ENCODE data around the gene GARIN5A. TPM values are rescaled to one million over a fixed set of nuclear protein-coding genes. Genes with fewer than 3 reads are reported as not detected.

GARIN5A gene
- polyA plus RNA-seq, 1 donor (not counting 4 experiments of a cell fraction or from before 2014, with no cell fraction given) = 0.37 TPM

- H3K9me3 ChIP-seq (ENCODE audit: control insufficient read depth, low read depth, low read length) = no peaks in the 10 kb centered on the region
- H3K4me3 ChIP-seq (ENCODE audit: control insufficient read depth in 2 of 3, extremely low read depth in 1 of 3, insufficient read depth in 2 of 3, low read depth in 1 of 3, low read length in 3 of 3) = no peak overlapping the region
- no peak overlapping the region for H3K4me2 ChIP-seq (ENCODE audit: control insufficient read depth, extremely low read depth, insufficient read depth, low read depth, low read length)
- no peaks in the 10 kb centered on the region for H3K79me2 ChIP-seq (ENCODE audit: control insufficient read depth, insufficient read depth, low read length)
- FAIRE-seq (no peak), DNase-seq (ENCODE audit: low read depth, low spot score) (no peak)
- TF ChIP-seq CTCF (optimal IDR thresholded peaks at IDR 0.05 in 1 of 3, IDR thresholded peaks at IDR 0.05 in 1 of 3, conservative IDR thresholded peaks at IDR 0.05 in 1 of 3; ENCODE audit: extremely low read depth in 1 of 3, insufficient read depth in 2 of 3, low read length in 3 of 3) = no peak
- no peak for TF ChIP-seq EZH2 (IDR thresholded peaks at IDR 0.05; ENCODE audit: low read length)
- H4K20me1 ChIP-seq (ENCODE audit: control insufficient read depth, extremely low read depth, insufficient read depth, low read length) = no peaks in the 10 kb centered on the region
- no peak overlapping the region for H3K27ac ChIP-seq (ENCODE audit: control insufficient read depth, insufficient read depth, low read length)
- H3K27me3 ChIP-seq (ENCODE audit: control insufficient read depth, extremely low read depth, insufficient read depth, low read length) = peaks cover 14% of the 10 kb centered on the region
- no peak overlapping the region for H2AFZ ChIP-seq (ENCODE audit: control insufficient read depth, low read length)
- peaks cover 9% of the 10 kb centered on the region for H3K4me1 ChIP-seq (ENCODE audit: control insufficient read depth, extremely low read depth, insufficient read depth, low read length)
- no peaks in the 10 kb centered on the region for H3K9me1 ChIP-seq (ENCODE audit: control insufficient read depth, extremely low read depth, insufficient read depth, low read length)
- no peak overlapping the region for H3K9ac ChIP-seq (ENCODE audit: control insufficient read depth, extremely low read depth, insufficient read depth, low read length)
- H3K36me3 ChIP-seq (ENCODE audit: control insufficient read depth in 2 of 2, extremely low read depth in 1 of 2, insufficient read depth in 2 of 2, low read length in 2 of 2) = no peaks in the 10 kb centered on the region
- dilution Hi-C loops (cut with MboI; ENCODE audit: extremely low pct_ligation_motif_present, low sequenced_read_pairs) = no loop called here
These were observed 41.4 kb downstream of the GARIN5A start for GRCh38 chr19:50435221-50435620.

- H3K4me3 ChIP-seq (ENCODE audit: control insufficient read depth in 2 of 3, extremely low read depth in 1 of 3, insufficient read depth in 2 of 3, low read depth in 1 of 3, low read length in 3 of 3) = no peak overlapping the region
- H3K79me2 ChIP-seq (ENCODE audit: control insufficient read depth, insufficient read depth, low read length) = no peaks in the 10 kb centered on the region
- FAIRE-seq = no peak
- H3K36me3 ChIP-seq (ENCODE audit: control insufficient read depth in 2 of 2, extremely low read depth in 1 of 2, insufficient read depth in 2 of 2, low read length in 2 of 2) = no peaks in the 10 kb centered on the region
- H3K27ac ChIP-seq (ENCODE audit: control insufficient read depth, insufficient read depth, low read length) = no peak overlapping the region
- H4K20me1 ChIP-seq (ENCODE audit: control insufficient read depth, extremely low read depth, insufficient read depth, low read length) = no peaks in the 10 kb centered on the region
- H3K9ac ChIP-seq (ENCODE audit: control insufficient read depth, extremely low read depth, insufficient read depth, low read length) = no peak overlapping the region
- dilution Hi-C loops (cut with MboI; ENCODE audit: extremely low pct_ligation_motif_present, low sequenced_read_pairs) = no loop called here
- TF ChIP-seq CTCF (optimal IDR thresholded peaks at IDR 0.05 in 1 of 3, IDR thresholded peaks at IDR 0.05 in 1 of 3, conservative IDR thresholded peaks at IDR 0.05 in 1 of 3; ENCODE audit: extremely low read depth in 1 of 3, insufficient read depth in 2 of 3, low read length in 3 of 3) (no peak), EZH2 (IDR thresholded peaks at IDR 0.05; ENCODE audit: low read length) (no peak)
- H3K4me2 ChIP-seq (ENCODE audit: control insufficient read depth, extremely low read depth, insufficient read depth, low read depth, low read length) = no peak overlapping the region
- no peak overlapping the region for H2AFZ ChIP-seq (ENCODE audit: control insufficient read depth, low read length)
- peaks cover 9% of the 10 kb centered on the region for H3K4me1 ChIP-seq (ENCODE audit: control insufficient read depth, extremely low read depth, insufficient read depth, low read length)
- H3K9me1 ChIP-seq (ENCODE audit: control insufficient read depth, extremely low read depth, insufficient read depth, low read length) = no peaks in the 10 kb centered on the region
- no peaks in the 10 kb centered on the region for H3K9me3 ChIP-seq (ENCODE audit: control insufficient read depth, low read depth, low read length)
- DNase-seq (ENCODE audit: low read depth, low spot score) = no peak
- H3K27me3 ChIP-seq (ENCODE audit: control insufficient read depth, extremely low read depth, insufficient read depth, low read length) = peaks cover 14% of the 10 kb centered on the region
These were observed 42.1 kb downstream of the GARIN5A start for GRCh38 chr19:50434525-50434924.
